CD4-positive, alpha-beta T cell treated with Interleukin-6 for 4 hours (primary cell): ENCODE data around the gene CASP3.
"Not testable (repeated sequence)": the region's sequence is repeated elsewhere in the genome, so short reads cannot be mapped to it uniquely, and the experiment has no call there.

Experiments used
- DNase-seq: peaks from one replicate; pipeline ENCODE4 v3.0.0-alpha.2; 2020; ENCODE audit warnings: mixed read lengths

The CASP3 gene

GRCh38 chr4:184628103-184628502 lies 21.1 kb downstream of the CASP3 start:
- no peak for DNase-seq

GRCh38 chr4:184625783-184626596 lies 23.3 kb downstream of the CASP3 start:
- peak; percentile 19 for DNase-seq

GRCh38 chr4:184624972-184625554 lies 24.2 kb downstream of the CASP3 start:
- DNase-seq: no peak

GRCh38 chr4:184624504-184624903 lies 24.7 kb downstream of the CASP3 start:
- DNase-seq: not testable (repeated sequence)

GRCh38 chr4:184621518-184621917 lies 27.7 kb downstream of the CASP3 start:
- no peak for DNase-seq

GRCh38 chr4:184620212-184620867 lies 28.9 kb downstream of the CASP3 start:
- DNase-seq: no peak

- DNase-seq: no peak
Measured at GRCh38 chr4:184617600-184618196, 31.5 kb downstream of the CASP3 start.

- no peak for DNase-seq
Measured at GRCh38 chr4:184616633-184617551, 32.4 kb downstream of the CASP3 start.

- not testable (repeated sequence) for DNase-seq
Measured at GRCh38 chr4:184616168-184616567, 33.1 kb downstream of the CASP3 start.

GRCh38 chr4:184614509-184614908 lies 34.7 kb downstream of the CASP3 start:
- no peak for DNase-seq

- no peak for DNase-seq
Measured at GRCh38 chr4:184613405-184613804, 35.8 kb downstream of the CASP3 start.

GRCh38 chr4:184612074-184612473 lies 37.2 kb downstream of the CASP3 start:
- DNase-seq: no peak

- DNase-seq: not testable (repeated sequence)
Measured at GRCh38 chr4:184607429-184607828, 41.8 kb downstream of the CASP3 start.

GRCh38 chr4:184602857-184603256 lies 46.4 kb downstream of the CASP3 start:
- DNase-seq: not testable (repeated sequence)

GRCh38 chr4:184600982-184601381 lies 48.3 kb downstream of the CASP3 start:
- DNase-seq: peak; percentile 7

- no peak for DNase-seq
Measured at GRCh38 chr4:184599492-184600135, 49.6 kb downstream of the CASP3 start.

GRCh38 chr4:184598753-184599491 lies 50.3 kb downstream of the CASP3 start:
- no peak for DNase-seq

- no peak for DNase-seq
Measured at GRCh38 chr4:184596617-184597185, 52.5 kb downstream of the CASP3 start.

- no peak for DNase-seq
Measured at GRCh38 chr4:184596044-184596616, 53.1 kb downstream of the CASP3 start.

- DNase-seq: no peak
Measured at GRCh38 chr4:184595430-184595829, 53.8 kb downstream of the CASP3 start.
